Esophagus (tissue), 2 donors: ENCODE results near the gene MBD3L5. TPM values are rescaled to one million over a fixed set of nuclear protein-coding genes. Genes with fewer than 3 reads are reported as not detected.
"Not testable (repeated sequence)": the region's sequence is repeated elsewhere in the genome, so short reads cannot be mapped to it uniquely, and the experiment has no call there.

Source experiments
- H3K27ac ChIP-seq, 2 donors: one replicate each; pipeline ENCODE4 v1.5.1; 2013; ENCODE audit warnings: low read depth in 2 of 2, mild to moderate bottlenecking in 2 of 2, inconsistent platforms in 1 of 2, low read length in 1 of 2, moderate library complexity in 1 of 2
- H3K27me3 ChIP-seq, 2 donors: one replicate each; pipeline ENCODE4 v1.6.1; 2013; ENCODE audit warnings: low read length in 2 of 2, control low read depth in 1 of 2, mild to moderate bottlenecking in 1 of 2; ENCODE audit not compliant: insufficient read depth in 2 of 2, control insufficient read depth in 1 of 2
- H3K36me3 ChIP-seq, 2 donors: one replicate each; pipeline ENCODE4 v1.6.1; 2013; ENCODE audit warnings: low read length in 1 of 2; ENCODE audit not compliant: control insufficient read depth in 2 of 2, insufficient read depth in 2 of 2
- H3K4me1 ChIP-seq, 2 donors: one replicate each; pipeline ENCODE4 v1.6.1; 2013; ENCODE audit warnings: low read length in 1 of 2; ENCODE audit not compliant: control insufficient read depth in 2 of 2, insufficient read depth in 2 of 2
- H3K4me3 ChIP-seq, 2 donors: one replicate each; pipeline ENCODE4 v1.5.1; 2013; ENCODE audit warnings: low read length in 2 of 2, mild to moderate bottlenecking in 2 of 2, low read depth in 1 of 2, moderate library complexity in 1 of 2
- H3K9me3 ChIP-seq, 2 donors: one replicate each; pipeline ENCODE4 v1.6.1; 2013; ENCODE audit warnings: mild to moderate bottlenecking in 2 of 2, low read depth in 1 of 2, low read length in 1 of 2, moderate library complexity in 1 of 2; ENCODE audit not compliant: control insufficient read depth in 2 of 2, insufficient read depth in 1 of 2
- WGBS, 2 donors: extraction: QIAGEN DNeasy Blood & Tissue Kit; methylation state at CpG; one replicate each; pipeline ENCODE4 v1.1.7; 2013; 5-methylcytosine and 5-hydroxymethylcytosine counted together
- polyA plus RNA-seq, 2 donors: library from polyadenylated mRNA; stranded (reverse); fragments of 200-250 nt; gene quantifications; one replicate each; pipeline ENCODE4 v1.2.3, GENCODE V29; 2013
- donor health status: healthy with polysubstance abuse.
- donor health status: Bipolar disorder and iron deficiency.

Gene MBD3L5
- polyA plus RNA-seq, result not detected

DNA sequence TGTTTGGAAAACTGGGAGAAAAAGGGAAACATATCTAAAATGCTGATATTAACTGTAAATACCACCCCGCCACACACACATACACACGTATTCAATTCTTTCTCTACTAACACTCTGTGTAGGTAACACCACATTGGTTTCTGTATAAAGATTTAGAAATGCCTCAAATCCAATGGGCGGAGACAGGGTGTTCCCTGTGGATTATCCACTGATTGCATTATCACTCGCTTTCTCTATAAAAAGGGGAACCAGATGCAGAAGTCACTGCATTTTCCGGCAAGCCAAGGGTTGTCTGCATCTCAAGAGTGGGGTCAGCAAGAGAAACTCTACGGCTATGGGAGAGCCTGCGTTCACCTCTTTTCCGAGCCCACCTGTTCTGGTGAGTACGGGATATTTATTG, at the start of gene MBD3L5:
Gene MBD3L5, plus strand, starts transcription at position 301 of the 400 bp plus-strand sequence. Its CDS starts 34 bp downstream, at position 335.
- WGBS, 2 donors, result no CpG with 5 or more reads among the region's 9 CpGs
- H3K27me3 ChIP-seq, H3K4me3 ChIP-seq, H3K4me1 ChIP-seq, H3K9me3 ChIP-seq, H3K27ac ChIP-seq, H3K36me3 ChIP-seq: not testable (repeated sequence)

DNA sequence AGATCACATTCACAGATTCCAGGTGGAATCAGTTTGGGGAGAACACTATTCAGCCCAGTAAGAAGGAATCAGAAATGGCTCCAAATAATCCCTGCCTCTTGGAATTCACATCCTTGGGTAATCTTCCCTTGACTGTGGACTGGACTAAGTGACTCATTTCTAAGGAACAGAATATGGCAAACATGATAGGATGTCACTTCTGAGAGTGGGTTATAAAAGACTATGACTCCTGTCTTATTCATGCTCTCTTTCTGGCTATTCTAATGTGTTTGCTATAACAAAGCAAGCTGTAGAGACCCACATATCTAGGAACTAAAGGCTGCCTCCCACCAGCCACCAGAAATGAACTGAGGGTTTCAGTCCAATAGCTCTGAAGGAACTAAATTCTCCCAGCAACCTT, 46.9 kb upstream of the MBD3L5 start:
- Histone ChIP-seq H3K4me3 (no peak overlapping the region), H3K27ac (no peak overlapping the region), H3K36me3 (no peaks in the 10 kb centered on the region), H3K9me3 (peaks cover 4% of the 10 kb centered on the region in 2 donors), H3K4me1 (no peaks in the 10 kb centered on the region), H3K27me3 (no peaks in the 10 kb centered on the region)

DNA sequence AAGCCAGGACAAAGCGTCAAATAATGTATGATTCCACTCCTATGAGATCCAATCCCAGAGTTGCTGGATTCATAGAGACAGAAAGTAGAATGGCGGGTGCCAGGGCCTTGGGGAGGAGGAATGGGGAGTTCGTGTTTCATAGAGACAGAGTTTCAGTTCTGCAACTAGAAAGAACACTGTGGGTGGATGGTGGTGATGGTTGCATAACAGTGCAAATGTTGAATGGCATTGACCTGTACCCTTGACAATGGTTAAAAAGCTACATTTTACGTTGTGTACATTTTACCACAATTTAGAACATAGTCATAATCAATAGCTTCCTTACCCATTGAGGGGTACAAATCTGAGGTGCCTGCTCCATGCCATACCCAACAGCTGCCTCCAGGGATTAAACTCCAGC, 42.5 kb upstream of the MBD3L5 start:
- no peaks in the 10 kb centered on the region for H3K4me1 ChIP-seq
- no peaks in the 10 kb centered on the region for H3K27me3 ChIP-seq
- H3K27ac ChIP-seq, result no peak overlapping the region
- H3K4me3 ChIP-seq, result no peak overlapping the region
- H3K9me3 ChIP-seq, result peaks cover 4% of the 10 kb centered on the region in 2 donors
- WGBS, 2 donors, result 46 to 50% methylated on average over 4 of the region's 4 CpGs
- H3K36me3 ChIP-seq, result no peaks in the 10 kb centered on the region

DNA sequence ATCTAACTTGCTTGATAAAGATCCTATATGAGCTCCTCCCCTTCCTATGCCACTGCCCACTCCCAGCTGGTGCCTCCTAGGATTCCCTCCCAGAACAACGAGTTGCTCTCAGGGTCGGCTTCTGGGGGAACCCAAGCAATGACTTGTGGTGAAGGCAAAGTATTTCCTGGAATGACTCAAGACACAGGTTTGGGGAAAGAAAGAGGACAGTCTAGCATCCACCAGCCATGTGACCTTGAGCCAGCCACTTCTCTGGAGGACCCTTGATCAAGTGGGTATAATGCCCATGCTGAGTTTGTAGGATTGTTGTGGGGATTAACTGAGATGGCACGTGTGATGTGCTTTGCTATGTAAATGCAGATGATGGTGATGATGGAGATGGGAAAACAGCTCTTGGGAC, 42.1 kb upstream of the MBD3L5 start:
- WGBS, 2 donors, result 47 to 52% methylated on average over 3 of the region's 3 CpGs
- peaks cover 4% of the 10 kb centered on the region in 2 donors for H3K9me3 ChIP-seq
- H3K4me3 ChIP-seq, result no peak overlapping the region

DNA sequence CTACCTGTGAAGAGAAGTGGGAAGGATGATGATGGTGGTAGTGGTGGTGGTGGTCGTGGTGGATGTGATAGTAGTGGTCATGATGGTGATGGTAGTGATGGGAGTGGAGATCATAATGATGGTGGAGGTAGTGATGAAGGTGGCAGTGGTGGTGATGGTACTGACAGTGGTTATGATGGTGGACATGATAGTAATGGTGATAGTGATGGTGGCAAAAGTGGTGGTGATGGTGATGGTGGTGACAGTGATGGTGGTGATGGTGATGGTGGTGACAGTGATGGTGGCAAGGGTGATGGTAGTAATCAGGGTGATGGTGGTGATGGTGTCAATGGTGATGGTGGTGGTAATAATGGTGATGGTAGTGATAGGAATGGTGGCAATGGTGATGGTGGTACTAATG, 35.3 kb upstream of the MBD3L5 start:
- Histone ChIP-seq H3K36me3 (no peaks in the 10 kb centered on the region), H3K4me3 (no peak overlapping the region), H3K4me1 (peaks cover 0 to 2% of the 10 kb centered on the region in 2 donors), H3K9me3 (peaks cover 0 to 5% of the 10 kb centered on the region in 2 donors), H3K27ac (no peak overlapping the region), H3K27me3 (no peaks in the 10 kb centered on the region)
- WGBS, 2 donors, result 67 to 75% methylated on average over 1 of the region's 1 CpG

More for the DNA sequence above, 42.1 kb upstream of the MBD3L5 start:
- Histone ChIP-seq H3K27ac (no peak overlapping the region), H3K27me3 (no peaks in the 10 kb centered on the region), H3K36me3 (no peaks in the 10 kb centered on the region), H3K4me1 (no peaks in the 10 kb centered on the region)

DNA sequence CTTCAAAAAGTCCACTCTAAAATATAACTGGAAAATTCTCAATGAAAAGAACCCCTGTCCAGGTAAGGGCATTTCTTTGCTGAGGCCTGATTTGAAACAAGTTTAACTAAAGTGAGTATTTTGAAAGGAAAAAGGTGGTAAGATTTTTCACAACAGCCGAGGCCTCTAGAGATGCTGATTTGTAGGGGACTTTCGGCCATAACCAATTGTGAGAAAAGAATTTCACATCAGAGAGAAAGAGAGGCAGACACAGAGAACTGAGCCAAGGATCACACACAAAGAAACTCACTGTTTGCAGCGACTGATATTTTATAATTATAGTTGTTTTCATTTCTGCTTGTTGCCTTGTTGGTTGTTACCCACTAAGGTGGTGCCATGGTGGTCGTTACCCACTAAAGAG, 33.6 kb upstream of the MBD3L5 start:
- Histone ChIP-seq H3K9me3 (peaks cover 0 to 5% of the 10 kb centered on the region in 2 donors), H3K4me3 (no peak overlapping the region), H3K36me3 (no peaks in the 10 kb centered on the region), H3K27me3 (no peaks in the 10 kb centered on the region), H3K27ac (no peak overlapping the region), H3K4me1 (peaks cover 0 to 2% of the 10 kb centered on the region in 2 donors)
- WGBS, 2 donors, result 59 to 70% methylated on average over 4 of the region's 4 CpGs

- Histone ChIP-seq H3K4me3 (no peak overlapping the region), H3K9me3 (peaks cover 0 to 5% of the 10 kb centered on the region in 2 donors), H3K4me1 (peaks cover 0 to 2% of the 10 kb centered on the region in 2 donors), H3K27me3 (no peaks in the 10 kb centered on the region), H3K36me3 (no peaks in the 10 kb centered on the region), H3K27ac (no peak overlapping the region)
- WGBS, 2 donors, result 83 to 87% methylated on average over 15 of the region's 15 CpGs
These were observed 32.5 kb upstream of the MBD3L5 start for GRCh38 chr19:6997679-6998445.

DNA sequence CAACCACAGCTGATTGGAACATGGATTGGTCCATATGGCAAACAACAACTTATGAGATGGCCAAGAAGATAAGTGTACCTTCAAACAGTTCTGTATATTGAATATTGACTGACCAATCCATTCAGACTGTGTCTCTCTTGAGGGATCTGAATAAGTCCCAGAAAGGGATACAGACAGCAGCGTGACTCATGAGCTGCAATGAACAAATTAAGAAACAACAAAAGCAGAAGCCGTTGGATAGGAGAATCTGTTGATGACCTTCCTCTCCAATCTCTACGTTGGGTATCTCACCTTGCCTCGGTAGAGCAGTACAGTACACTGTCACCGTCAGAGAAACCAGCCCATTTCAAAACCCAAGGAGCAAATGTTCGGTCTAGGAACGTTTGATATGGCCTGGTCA, 30.4 kb upstream of the MBD3L5 start:
- Histone ChIP-seq H3K4me1 (peaks cover 0 to 2% of the 10 kb centered on the region in 2 donors), H3K36me3 (no peaks in the 10 kb centered on the region), H3K27ac (no peak overlapping the region), H3K9me3 (peaks cover 0 to 5% of the 10 kb centered on the region in 2 donors), H3K4me3 (no peak overlapping the region), H3K27me3 (no peaks in the 10 kb centered on the region)
- 72 to 77% methylated on average over 7 of the region's 7 CpGs for WGBS, 2 donors

DNA sequence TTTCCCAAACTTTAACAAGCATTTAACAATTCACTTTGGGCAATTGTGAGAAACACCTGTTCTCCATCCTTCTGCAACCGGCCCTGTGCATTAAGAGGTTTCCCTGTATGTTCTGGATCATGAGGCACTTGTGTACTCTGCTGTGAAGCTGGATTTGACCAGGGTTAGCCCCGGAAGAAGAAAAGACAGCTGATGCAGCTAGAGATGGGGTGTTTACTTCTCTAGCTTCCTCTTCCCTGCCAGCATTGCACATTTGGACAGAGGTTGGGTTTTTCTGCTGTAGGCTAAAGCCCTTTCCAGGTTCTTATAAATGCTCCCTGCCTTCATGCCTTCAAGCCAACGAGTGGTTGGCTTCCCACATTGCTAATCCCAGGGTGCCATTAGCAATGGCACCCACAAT, 30.0 kb upstream of the MBD3L5 start:
- Histone ChIP-seq H3K4me3 (no peak overlapping the region), H3K4me1 (peaks cover 0 to 2% of the 10 kb centered on the region in 2 donors), H3K27ac (no peak overlapping the region), H3K36me3 (no peaks in the 10 kb centered on the region), H3K9me3 (peaks cover 0 to 2% of the 10 kb centered on the region in 2 donors), H3K27me3 (no peaks in the 10 kb centered on the region)
- 55 to 62% methylated on average over 3 of the region's 3 CpGs for WGBS, 2 donors

DNA sequence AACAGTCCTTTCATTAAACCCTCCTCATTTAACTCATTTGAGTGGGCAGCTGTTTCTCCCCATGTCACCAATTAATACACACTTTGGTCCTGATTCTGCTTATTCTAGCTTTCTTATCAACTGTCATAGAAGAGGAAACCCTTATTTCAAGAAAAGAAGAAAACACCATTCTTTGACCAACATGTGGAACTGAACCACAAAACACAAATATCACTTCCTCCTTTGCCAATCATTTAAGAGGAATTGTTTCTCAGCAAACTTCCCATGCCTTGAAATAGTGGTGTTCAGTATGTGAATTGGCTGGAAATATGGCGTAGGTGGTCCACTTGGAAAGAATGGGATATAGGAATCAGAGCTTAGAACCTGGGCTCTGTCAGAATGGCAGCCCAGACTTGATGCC, 29.6 kb upstream of the MBD3L5 start:
- no peaks in the 10 kb centered on the region for H3K9me3 ChIP-seq
- no peak overlapping the region for H3K27ac ChIP-seq
- WGBS, 2 donors, result 71 to 81% methylated on average over 1 of the region's 1 CpG
- H3K4me3 ChIP-seq, result no peak overlapping the region
- H3K4me1 ChIP-seq, result no peaks in the 10 kb centered on the region
- H3K27me3 ChIP-seq, result no peaks in the 10 kb centered on the region
- H3K36me3 ChIP-seq, result no peaks in the 10 kb centered on the region
